HG03159 (cell line): ENCODE data around the gene PFKFB4.
"Not testable (repeated sequence)": the region's sequence is repeated elsewhere in the genome, so short reads cannot be mapped to it uniquely, and the experiment has no call there.

ENCODE experiments used
- ATAC-seq: cut with Tn5 transposase; IDR thresholded peaks from one replicate; pipeline ENCODE4 v1.9.1; 2021; ENCODE audit warnings: mild to moderate bottlenecking, moderate library complexity; ENCODE audit not compliant: unreplicated experiment

PFKFB4 gene

DNA sequence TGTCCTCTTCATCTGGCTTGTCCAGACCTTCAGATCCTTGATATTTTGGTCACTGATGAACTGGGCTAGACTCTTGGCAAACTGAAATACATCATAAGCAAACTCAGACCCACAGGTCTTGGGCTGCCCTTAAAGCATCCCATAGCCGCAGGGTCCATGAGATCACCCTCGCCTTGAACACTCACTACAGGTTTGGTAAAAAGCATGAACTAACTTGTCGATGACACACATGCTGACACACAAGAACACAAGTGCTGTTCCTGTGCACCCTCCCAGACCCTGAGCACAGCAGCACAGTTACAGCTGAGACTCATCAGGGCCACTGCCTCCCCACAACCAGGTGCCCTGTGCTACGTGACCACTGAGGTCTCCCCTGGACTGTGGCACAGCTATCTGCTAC lies 21.0 kb downstream of the PFKFB4 start:
- no peak for ATAC-seq

DNA sequence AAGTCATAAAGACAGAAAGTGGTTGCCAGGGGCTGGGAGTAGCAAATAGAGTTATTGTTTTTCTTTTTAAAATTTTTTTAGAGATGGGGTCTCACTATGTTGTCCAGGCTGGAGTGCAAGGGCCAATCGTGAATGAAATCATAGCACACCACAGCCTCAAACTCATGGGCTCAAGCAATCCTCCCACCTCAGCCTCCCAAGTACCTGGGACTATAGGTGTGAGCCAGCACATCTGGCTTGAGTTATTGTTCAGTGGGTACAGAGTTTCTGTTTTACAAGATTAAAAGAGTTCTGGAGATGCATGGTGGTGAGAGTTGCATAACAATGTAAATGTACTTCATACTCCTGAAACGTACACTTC lies 23.6 kb downstream of the PFKFB4 start:
- ATAC-seq: no peak

DNA sequence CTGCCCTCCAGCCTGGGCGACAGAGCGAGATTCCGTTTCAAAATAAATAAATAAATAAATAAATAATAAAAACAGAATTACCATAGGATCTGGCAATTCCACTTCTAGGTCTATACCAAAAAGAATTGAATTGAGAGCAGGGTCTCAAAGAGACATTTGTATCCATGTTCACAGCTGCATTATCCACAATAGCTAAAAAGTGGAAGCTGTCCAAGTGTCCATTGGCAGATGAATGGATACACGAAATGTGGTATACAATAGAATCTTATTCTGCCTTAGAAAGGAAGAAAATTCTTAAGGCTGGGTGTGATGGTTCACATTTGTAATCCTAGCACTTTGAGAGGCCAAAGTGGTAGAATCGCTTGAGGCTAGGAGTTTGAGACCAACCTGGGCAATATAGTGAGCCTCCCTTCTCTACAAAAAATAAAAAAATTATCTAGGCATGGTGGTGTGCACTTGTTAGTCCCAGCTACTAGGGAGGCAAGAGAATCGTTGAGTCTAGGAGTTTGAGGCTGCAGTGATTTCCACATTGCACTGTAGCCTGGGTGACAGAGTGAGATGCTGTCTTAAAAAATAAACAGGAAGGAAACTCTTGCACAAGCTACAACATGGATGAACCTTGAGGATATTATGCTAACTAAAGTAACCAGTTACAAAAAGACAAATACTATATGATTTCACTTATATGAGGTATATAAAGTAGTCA lies 24.2 kb downstream of the PFKFB4 start:
- ATAC-seq: no peak

DNA sequence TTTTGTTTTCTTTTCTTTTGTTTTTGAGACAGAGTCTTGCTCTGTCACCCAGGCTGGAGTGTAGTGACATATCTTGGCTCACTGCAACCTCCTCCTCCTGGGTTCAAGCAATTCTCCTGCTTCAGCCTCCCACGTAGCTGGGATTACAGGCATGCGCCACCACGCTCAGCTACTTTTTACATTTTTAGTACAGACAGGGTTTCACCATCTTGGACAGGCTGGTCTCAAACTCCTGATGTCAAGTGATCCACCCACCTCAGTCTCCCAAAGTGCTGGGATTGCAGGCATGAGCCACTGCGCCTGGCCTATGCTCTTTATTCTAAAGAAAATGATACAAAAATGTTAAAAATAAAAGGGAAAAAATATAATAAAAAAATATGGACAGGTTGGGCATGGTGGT lies 25.9 kb downstream of the PFKFB4 start:
- not testable (repeated sequence) for ATAC-seq

DNA sequence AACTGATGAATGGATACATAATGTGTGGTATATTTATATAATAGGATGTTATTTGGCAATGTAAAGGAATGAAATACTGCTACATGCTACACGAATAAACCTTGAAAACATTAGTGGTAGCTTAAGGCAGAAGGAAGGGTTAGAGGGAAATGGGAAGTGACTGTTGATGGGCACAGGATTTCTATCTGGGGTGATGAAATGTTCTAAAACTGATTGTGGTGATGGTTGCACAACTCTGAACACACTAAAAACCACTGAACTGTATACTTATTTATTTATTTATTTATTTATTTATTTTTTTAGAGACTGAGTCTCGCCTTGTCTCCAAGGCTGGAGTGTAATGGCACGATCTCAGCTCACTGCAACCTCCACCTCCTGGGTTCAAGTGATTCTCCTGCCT lies 27.8 kb downstream of the PFKFB4 start:
- ATAC-seq: no peak

DNA sequence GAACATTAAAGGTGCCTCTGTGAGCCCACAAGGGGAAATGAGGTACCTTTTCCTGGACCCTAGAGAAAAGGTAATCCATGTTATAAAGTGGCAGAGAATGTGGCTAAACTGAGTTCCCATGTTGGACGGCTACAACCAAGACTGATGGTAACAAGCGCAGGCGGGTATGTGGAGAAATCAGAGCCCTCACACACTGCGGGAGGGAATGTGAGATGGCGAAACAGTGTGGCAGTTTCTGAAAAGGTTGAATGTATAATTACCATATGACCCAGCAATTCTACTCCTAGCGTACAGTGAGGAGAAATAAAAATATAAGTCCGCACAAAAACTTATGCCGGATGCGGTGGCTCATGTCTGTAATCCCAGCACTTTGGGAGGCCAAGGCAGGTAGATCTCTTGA lies 28.6 kb downstream of the PFKFB4 start:
- ATAC-seq: no peak

DNA sequence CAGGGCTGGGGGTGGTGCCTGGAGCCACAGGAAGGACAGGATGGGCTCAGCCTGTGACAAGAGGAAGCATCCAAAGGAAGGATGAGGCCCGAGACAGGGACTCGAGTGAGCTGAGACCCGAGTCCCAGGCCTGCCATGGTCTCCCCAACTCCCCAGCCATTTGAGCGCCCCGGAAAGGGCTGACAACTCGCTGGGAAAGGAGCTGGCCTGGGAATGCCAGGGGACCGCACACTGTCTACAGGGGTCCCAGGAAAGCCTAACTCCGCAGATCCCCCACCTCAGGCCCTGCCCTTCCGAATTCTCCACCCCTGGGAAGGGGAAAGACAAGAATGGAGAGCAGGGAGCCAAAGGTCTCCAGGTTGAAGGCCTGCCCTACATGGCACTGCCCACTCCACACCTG lies 31.6 kb downstream of the PFKFB4 start:
- no peak for ATAC-seq

DNA sequence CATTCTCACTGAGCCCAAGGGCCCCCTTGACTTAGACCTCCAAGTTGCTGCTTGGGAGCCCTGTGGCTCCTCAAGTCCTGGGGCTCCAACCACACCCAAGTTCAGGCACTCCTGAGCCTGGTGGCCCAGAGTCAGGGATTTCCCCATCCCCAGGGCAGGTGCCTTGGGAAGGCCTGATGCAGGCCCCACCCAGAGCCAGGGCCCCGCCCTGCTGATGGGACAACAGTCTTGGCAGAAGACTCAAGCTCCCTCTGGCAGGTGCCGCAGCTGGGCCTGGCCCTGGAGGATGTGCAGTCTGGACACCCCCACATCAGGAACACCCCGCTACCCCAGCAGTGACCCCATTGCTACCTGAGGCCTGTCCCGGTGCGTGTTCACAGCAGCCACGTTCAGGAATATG lies 35.0 kb downstream of the PFKFB4 start:
- ATAC-seq: no peak

DNA sequence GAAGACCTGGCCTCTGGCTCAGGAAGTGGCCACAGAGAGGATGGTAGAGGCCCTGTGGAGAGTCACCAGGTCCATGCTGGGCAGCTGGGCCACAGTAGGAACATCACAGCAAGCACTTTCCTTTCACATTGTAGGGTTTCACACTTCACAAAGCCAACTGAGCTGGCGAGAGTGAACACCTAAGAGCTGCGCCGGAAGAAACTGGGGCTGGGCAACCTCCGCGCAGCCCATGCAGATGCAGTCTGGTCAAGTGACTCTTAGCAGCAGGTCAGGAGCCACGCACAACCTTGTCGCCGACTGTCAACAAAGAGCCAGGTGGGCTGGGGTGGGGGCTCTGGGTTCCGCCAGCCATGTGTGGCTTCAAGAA lies 37.3 kb downstream of the PFKFB4 start:
- no peak for ATAC-seq

DNA sequence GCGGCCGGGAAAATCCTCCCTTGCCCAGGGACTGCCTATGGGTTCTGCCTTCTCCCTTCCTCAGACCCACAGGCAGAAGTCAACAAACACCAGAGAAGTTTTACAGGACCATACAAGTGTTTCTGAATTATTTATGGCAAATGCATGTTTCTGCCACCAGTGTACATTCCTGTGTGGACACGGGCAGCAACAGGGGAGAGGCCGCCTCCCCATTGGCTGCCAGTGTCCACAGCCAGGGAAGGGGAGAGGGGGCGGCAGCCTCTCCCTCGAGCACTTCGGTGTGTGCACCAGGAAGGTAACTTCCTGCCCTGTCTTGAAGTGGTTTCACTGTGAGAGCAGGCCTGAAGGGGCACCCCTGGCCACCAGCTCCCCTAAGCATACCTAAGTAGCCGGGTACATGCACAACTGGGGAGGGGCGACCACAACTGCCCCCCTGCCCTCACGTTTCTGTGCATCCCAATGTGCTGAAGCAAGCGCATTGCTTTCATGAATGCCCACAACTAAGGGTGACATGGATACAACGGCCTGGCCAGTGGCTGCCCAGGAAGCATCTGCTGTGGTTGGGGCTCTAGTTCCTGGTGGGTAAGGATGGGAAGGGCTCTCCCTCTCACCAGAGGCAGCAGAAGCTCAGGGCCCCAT lies 37.8 kb downstream of the PFKFB4 start:
- ATAC-seq: no peak

DNA sequence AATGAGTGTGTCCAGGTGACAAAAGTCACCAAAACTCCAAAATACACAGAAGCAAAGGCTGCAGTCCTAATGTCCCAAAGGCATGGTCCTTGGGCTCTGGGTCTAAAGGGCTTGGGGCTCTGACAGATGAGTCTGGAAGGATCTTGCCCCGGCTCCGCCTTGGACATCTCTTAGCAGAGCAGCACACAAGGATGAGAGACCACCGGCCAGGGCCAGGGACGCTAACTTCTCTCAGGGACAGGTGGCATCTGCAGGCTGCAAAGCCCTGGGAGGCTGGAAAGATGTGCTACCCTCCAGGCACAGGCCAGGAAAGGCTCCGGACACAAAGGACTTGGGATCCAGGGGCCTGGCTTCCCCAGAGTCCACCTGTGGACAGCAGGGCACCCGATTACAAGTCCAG lies 38.5 kb downstream of the PFKFB4 start:
- ATAC-seq: no peak

DNA sequence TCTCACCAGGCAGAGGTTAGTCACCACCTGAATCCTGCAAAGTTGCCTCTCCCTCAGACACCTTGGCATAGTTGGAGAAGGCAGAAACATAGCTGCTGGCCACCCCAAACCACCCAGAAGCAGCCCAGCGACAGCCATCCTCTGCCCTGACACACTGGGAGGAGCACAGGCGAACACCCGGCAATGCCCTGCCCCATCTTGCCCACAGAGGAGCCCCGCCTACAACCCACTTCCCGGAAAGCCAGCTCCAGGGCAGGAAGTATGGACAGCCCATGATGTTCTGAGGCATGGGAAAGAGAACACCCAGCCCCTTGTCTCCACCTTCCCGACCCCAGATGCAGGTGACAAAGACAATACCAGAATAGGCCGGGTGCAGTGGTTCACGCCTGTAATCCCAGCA lies 40.0 kb downstream of the PFKFB4 start:
- no peak for ATAC-seq

DNA sequence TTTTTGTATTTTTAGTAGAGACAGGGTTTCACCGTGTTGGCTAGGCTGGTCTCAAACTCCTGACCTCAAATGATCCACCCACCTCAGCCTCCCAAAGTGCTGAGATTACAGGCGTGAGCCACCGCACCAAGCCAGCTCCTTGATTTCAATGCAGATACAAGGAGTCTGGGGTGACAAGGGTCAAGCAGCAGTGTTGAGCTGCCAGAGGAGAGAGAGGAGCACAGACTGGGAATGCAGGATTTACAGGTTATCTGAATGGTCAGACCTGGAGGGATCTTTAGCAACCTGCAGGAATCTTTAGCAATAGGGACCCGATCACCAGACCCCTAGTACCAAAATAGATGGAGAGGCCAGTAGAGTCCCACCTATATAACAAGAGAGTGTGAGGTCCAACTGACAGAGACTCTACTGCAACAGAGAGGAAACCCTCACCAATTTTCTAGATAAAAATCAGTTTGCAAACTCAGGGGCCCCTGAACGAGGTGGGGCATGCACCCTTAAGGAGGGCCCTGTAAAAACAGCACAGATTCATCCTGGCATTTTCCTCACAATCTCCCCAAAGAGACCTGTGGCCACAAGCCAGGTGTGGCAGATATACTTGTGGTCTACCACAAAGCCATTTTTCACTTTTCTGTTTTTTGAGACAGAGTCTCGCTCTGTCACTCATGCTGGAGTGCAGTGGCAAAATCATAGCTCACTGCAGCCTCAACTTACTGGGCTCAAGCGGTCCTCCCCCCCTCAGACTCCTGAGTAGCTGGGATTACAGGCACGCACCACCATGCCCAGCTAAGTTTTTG lies 42.0 kb downstream of the PFKFB4 start:
- ATAC-seq: no peak

DNA sequence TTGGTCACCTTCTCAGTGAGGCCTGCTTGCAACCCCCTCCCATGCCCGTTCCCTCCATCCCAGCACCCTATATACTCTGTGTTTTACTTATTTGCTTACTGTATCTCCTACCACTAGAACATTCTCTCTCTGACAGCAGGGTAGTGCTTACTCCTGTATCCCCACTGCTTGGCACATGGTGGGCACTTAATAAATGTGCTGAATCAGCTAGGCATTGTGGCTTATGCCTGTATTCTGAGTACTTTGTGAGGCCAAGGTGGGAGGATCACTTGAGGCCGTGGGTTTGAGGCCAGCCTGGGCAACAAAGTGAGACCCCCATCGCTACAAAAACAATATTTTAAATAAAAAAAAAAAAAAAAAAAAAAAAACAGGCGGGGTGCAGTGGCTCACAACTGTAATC lies 45.1 kb downstream of the PFKFB4 start:
- no peak for ATAC-seq

DNA sequence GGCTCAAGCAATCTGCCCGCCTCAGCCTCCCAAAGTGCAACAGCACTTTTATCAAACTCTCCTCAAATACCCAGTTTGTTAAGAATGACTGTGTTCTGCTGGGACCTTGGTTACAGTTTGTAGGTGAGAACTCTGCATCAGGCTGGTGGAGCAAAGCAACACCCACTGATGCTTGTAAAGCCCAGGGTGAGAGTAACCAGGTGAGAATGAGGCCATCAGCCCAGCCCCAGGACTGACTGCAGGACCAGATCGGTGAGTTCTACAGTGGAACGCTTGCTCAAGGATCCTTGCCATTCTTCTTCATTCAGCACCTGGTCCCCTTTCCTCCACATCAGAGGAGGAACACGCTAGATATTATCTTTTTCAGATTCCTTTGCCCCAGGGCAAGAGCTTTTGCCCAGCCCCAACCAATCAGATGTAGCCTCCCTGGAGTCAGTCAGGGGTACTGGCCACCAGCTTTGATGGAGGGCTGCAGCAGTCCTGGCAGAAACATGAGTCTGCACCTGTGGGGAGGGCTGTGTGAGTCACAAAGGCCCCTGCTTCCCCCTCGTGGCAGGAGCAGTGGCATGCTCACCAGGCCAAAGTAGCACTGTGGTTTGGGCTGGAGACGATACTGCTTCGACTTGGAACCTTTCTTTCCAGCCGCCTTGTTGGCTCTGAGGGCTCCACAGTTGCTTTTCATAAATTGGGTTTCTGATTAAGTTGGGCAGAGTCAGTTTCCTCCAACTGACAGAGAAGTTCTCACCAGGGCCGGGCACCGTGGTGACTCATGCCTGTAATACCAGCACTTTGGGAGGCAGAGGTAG lies 49.1 kb downstream of the PFKFB4 start:
- peak; percentile 51 for ATAC-seq

DNA sequence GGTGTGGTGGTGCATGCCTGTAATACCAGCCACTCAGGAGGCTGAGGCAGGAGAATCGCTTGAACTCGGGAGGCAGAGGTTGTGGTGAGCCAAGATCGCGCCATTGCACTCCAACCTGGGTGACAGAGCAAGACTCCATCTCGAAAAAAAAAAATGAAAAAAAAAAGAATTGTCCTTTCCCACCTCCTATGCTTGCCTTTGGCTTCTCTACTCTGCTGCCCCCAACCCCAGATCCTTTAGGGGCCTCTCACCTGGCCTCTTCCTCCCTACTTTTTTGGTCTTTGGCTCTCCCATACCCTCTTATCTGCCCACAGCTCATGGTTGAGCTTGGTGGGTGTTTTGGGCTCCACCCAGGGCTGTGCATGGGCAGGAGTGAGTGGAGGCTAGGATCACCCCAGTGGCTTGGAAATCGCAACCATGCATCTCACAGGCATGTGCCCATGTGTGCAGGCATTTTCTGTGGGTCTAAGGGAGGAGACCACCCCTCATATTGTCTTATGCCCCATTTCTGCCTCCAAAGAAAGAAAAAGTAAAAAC lies 50.6 kb downstream of the PFKFB4 start:
- no peak for ATAC-seq

DNA sequence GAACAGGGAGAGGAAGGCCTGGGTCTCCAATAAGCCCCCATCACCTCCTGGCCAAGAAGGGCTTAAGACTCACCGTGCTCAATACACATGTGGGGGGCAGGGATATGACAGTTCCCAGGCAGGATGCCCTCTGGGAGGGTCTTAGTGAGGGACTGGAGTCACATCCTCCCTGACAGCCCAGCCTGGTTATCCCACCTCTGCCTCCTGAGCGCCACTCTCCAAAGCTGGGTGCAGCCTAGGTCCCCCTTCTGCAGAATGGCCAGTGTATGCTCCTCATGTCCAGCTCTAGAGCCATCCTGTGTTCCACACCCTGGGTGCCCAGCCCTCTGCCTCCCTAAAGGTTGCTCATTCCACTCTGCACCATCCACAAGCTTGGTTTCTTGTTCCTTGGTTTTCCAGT lies 51.5 kb downstream of the PFKFB4 start:
- ATAC-seq: no peak

DNA sequence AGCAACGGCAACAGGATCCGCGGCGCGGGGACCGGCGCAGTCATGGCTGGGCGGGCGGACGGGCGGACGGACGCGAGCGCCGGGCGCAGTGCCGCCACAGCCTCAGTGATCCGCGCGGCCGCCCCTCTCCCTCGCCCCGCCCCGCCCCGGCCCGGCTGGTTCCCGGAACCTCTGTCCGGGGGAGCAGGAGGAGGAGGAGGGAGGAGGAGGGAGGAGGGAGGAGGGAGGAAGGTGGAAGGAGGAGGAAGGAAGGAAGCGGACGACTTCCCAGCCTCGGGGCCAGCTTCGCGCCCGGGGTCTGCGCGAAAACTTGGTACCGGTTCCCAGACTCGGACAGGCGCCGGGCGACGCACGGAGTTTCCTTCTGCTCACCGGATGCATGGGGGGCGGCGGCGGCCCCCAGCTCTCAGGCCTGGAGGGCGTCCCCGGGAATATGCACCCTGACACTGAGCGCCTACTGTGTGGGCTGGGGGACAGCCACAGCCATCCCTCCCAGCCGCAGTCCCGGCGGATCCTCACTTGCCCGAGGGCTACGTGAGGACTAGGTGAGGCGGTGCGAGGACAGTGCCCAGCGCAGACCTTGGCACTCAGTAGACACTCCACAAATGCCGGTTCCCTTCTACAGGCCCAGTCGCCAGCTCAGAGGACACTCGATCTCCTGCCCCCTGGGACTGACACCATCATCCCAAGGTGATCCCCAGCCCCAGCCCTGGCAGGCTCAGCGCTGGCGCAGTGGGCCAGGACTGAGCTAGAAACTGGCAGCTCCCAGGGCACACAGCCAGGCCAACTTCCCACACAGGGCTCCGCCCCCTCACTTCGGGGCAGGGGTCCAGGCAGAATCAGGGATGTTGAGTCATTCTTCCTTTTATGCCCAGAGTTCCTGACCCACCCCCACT lies 52.3 kb downstream of the PFKFB4 start, which contains the start of gene SHISA5:
Gene SHISA5, minus strand, starts transcription at position 124 of the 896 bp plus-strand sequence. Its CDS starts 80 bp downstream, at position 44.
- ATAC-seq: no peak

DNA sequence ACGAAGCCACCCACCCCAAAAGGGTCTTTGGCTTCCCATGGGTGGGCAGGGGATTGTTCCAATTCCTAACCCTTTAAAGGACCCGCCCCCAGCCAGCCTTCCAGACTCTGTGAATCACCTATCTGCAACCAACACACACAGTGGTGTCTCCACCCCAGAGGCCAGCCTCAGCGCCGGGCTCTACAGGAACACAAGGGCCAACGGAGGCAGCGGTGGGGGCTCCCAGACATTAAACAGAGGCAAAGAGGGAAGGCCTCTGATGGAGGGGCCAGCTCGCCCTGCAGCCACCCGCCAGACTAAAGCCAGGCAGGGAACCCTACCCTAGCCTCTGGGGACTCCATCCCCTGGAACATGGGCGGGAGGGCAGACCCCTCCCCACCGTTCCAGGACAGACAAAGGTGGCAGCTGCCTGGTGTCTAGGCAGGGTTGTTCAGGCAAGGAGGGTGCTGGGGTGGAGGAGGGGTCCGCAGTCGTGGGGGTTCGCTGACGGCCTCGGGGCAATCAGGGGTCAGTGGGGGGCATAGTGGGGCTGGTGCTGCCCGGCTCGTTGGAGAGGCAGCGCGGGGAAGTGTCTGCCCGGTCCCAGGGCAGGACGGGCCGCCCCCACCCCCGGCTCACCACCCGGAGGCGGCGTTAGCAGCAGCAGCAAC lies 53.1 kb downstream of the PFKFB4 start:
- no peak for ATAC-seq
